ENCODE results near the gene UBE2S.
"Not testable (repeated sequence)": the region's sequence is repeated elsewhere in the genome, so short reads cannot be mapped to it uniquely, and the experiment has no call there.

Gene UBE2S

DNA sequence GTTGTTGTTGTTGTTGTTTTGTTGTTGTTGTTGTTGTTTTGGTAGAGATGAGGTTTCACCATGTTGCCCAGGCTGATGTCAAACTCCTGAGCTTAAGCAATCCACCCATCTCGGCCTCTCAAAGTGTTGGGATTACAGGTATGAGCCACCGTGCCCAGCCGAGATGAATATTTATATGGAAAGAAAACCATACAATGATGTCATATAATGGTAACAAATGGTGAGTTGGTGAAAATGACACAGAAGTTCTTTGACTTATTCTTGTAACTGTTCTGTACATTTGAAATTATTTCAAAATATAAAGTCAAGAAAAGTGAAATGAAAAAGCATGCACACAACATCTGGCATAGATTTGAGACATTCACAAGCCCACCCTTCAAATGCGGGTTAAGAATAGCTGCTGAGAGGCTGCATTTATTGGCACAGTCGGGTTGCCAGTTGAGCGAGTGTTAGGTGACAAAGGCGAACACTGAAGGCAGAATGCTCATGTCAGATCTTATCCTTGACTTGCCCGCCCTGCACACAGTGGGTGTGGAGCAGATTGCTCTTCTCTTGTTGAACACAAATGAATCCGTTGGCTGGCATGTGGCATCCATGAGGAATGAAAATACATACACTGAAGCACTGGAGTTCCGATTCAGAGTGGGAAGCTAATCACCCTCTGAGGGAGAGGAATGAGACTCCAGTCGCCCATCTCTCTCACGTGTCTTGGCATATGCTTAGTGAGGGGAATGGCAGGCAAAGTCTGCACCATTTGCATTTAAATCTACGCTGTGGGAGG lies 15.8 kb upstream of the UBE2S start:
- no peak overlapping the region for H3K4me3 ChIP-seq (ENCODE audit: low read depth, low read length)
- H3K27me3 ChIP-seq, result peaks cover 3% of the 10 kb centered on the region; the same call in 1 of the 2 replicates
- no peaks in the 10 kb centered on the region for H3K4me1 ChIP-seq
- DNase-seq, result no peak
- H3K9me3 ChIP-seq, result no peaks in the 10 kb centered on the region
- H3K36me3 ChIP-seq, result no peaks in the 10 kb centered on the region
- TF ChIP-seq, protein P1, sequence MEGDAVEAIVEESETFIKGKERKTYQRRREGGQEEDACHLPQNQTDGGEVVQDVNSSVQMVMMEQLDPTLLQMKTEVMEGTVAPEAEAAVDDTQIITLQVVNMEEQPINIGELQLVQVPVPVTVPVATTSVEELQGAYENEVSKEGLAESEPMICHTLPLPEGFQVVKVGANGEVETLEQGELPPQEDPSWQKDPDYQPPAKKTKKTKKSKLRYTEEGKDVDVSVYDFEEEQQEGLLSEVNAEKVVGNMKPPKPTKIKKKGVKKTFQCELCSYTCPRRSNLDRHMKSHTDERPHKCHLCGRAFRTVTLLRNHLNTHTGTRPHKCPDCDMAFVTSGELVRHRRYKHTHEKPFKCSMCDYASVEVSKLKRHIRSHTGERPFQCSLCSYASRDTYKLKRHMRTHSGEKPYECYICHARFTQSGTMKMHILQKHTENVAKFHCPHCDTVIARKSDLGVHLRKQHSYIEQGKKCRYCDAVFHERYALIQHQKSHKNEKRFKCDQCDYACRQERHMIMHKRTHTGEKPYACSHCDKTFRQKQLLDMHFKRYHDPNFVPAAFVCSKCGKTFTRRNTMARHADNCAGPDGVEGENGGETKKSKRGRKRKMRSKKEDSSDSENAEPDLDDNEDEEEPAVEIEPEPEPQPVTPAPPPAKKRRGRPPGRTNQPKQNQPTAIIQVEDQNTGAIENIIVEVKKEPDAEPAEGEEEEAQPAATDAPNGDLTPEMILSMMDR (IDR thresholded peaks at IDR 0.05; ENCODE audit: low read depth, low read length), result no peak

DNA sequence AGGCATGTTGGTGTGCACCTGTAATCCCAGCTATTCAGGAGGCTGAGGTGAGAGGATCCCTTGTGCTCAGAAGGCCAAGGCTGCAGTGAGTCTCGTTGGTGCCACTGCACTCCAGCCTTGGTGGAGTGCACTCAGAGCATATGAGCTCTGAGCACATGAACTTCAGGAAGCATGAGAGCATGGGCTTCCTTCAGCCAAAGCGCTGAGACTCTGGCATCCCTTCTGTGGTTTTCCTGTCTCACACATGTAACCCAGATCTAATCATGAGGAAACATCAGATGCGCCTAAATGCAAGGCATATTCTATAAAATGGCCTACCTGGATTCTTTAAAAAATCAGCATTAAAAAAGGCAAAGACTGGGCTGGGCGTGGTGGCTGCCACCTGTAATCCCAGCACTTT lies 13.7 kb upstream of the UBE2S start:
- H3K36me3 ChIP-seq; H3K4me3 ChIP-seq (ENCODE audit: low read depth, low read length); H3K27me3 ChIP-seq; DNase-seq; H3K9me3 ChIP-seq; H3K4me1 ChIP-seq: not testable (repeated sequence)

DNA sequence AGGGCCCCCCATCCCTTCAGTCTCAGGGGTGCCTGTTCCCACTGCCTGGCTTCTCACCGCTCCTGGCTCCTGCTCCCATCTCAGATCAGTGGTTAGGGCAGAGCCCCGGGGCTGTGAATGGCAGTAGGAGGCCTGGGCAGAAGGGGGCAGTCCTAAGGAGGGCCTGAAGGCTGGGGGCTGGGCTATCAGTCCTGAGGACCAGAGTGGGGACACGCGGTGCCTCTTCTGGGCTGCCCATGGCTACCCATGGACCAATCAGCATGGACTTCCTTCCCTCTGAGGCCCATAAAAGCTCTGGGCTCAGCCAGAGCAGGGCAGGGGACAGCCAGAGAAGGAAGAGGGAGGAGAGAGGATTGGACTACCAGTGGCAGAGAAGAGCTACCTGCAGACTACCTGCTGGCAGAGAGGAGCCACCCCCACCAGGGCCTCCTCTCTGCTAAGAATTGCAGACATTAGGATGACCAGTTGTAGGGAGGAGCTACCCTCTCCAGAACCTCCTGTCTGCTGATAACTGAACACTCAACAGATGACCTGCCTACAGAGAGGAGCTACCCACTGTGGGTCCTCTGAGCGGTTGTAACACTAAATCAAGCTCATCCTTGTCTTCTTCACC lies 12.1 kb upstream of the UBE2S start:
- DNase-seq, result no peak
- TF ChIP-seq, protein P1 (IDR thresholded peaks at IDR 0.05; ENCODE audit: low read depth, low read length), result no peak
- Histone ChIP-seq H3K4me3 (ENCODE audit: low read depth, low read length) (no peak overlapping the region), H3K9me3 (no peaks in the 10 kb centered on the region), H3K36me3 (no peaks in the 10 kb centered on the region), H3K4me1 (no peaks in the 10 kb centered on the region), H3K27me3 (0 out of 2 replicates have a peak, but pooled peaks cover 3% of the 10 kb centered on the region)

DNA sequence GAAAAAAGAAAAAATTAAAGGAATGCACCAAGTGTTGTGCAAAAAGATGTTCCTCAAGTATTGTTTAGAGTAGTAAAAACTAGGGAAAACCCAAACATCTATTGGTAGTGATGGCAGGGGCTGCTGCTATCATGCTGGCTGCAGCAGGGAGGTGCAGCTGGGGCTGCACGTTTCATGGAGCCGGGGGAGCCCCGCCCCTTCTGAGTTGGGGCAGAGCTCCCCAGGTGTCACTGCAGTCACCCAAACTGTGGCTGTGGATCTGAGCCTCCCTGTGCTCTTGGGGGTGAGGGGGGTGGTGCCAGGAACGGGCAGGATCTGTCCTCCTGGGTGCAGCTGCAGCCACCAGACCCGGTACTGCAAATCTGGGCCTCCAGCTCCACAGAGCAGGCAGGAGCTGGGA lies 11.5 kb upstream of the UBE2S start:
- Histone ChIP-seq H3K4me3 (ENCODE audit: low read depth, low read length) (no peak overlapping the region), H3K27me3 (0 out of 2 replicates have a peak, but pooled peaks cover 3% of the 10 kb centered on the region), H3K4me1 (no peaks in the 10 kb centered on the region), H3K9me3 (no peaks in the 10 kb centered on the region), H3K36me3 (no peaks in the 10 kb centered on the region)
- TF ChIP-seq, protein P1 (IDR thresholded peaks at IDR 0.05; ENCODE audit: low read depth, low read length), result no peak
- DNase-seq, result no peak

DNA sequence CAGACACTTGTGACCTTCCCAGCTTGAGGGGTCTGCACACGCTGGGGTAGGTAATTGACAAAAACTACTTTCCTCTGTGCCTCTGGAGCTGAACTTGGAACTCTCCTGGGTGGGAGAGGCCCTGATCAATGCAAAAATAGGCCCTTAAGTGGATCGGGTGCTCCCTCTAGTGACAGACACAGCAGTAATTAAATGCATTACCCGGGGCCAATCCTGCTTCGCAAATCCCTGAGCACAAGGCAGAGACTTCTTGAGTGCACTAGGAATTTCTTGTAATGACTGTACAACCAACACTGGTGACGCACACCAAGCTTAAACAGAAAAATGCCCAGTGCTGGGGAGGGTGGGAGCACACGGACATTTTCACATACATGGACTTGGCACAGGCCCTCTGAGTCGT lies 10.6 kb upstream of the UBE2S start:
- Histone ChIP-seq H3K27me3 (no peaks in the 10 kb centered on the region), H3K36me3 (no peaks in the 10 kb centered on the region), H3K9me3 (no peaks in the 10 kb centered on the region), H3K4me3 (ENCODE audit: low read depth, low read length) (no peak overlapping the region), H3K4me1 (no peaks in the 10 kb centered on the region)
- peak; percentile 77 for DNase-seq
- TF ChIP-seq, protein P1 (IDR thresholded peaks at IDR 0.05; ENCODE audit: low read depth, low read length), result peak; percentile 85

DNA sequence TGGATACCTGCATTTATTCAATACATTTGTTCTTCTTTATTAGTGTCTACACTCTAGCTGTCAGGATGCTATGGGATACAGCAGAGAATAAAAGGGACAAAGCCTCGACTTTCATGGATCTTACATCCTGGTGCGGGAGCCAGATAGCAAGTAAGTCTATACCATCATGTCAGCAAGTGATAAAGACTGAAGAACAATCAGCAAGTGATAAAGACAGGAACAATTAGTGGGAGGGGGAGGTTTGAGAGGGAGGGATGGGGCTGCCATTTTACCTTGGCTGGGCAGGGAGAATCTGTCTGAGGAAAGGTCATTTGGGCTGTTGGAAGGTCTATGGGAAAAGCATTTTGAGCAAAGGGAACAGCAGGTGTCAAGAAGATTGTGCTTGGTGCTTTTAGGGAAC lies 2.6 kb upstream of the UBE2S start:
- Histone ChIP-seq H3K9me3 (no peaks in the 10 kb centered on the region), H3K4me1 (no peaks in the 10 kb centered on the region; the same call in 1 of the 2 replicates), H3K4me3 (ENCODE audit: low read depth, low read length) (no peak overlapping the region), H3K27me3 (no peaks in the 10 kb centered on the region), H3K36me3 (peaks cover 15% of the 10 kb centered on the region)
- no peak for DNase-seq
- TF ChIP-seq, protein P1 (IDR thresholded peaks at IDR 0.05; ENCODE audit: low read depth, low read length), result no peak

DNA sequence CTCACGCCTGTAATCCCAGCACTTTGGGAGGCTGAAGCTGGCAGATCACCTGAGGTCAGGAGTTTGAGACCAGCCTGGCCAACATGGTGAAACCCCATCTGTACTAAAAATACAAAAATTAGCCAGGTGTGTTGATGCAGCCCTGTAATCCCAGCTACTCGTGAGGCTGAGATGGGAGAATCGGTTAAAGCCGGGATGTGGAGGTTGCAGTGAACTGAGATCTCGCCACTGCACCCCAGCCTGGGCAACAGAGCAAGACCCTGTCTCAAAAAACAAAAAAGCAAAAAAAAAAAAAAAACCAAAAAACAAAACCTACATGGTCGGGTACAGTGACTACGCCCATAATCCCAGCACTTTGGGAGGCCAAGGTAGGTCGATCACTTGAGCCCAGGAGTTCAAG lies 1.6 kb upstream of the UBE2S start:
- not testable (repeated sequence) for H3K4me3 ChIP-seq (ENCODE audit: low read depth, low read length); DNase-seq; H3K27me3 ChIP-seq; H3K4me1 ChIP-seq; H3K9me3 ChIP-seq
- H3K36me3 ChIP-seq, result peaks cover 24% of the 10 kb centered on the region
